Common myeloid progenitor, CD34-positive (primary cell): Measurements from ENCODE around the gene CCDC110.

Source experiments
- CTCF ChIA-PET: fragments of 350-600 bp; sonication (Branson Sonifier 250); formaldehyde crosslinking; loops from one replicate; lab custom pipeline; 2021; ENCODE audit warnings: antibody characterized with exemption; lab: Charles Lee
- POLR2A ChIA-PET: fragments of 350-600 bp; sonication (Branson Sonifier 250); formaldehyde crosslinking; loops from one replicate; lab custom pipeline; 2021; ENCODE audit warnings: antibody characterized with exemption; lab: Charles Lee
- DNase-seq, 3 donors: peaks; one replicate each; pipeline versions ENCODE4 v3.0.0 to v3.0.0-alpha.2; 2013
- H3K27ac ChIP-seq, 2 experiments: 1 replicate in 1 of 2; 2 replicates in 1 of 2; pipeline ENCODE4 v1.7.0; 2013; ENCODE audit warnings: inconsistent platforms in 2 of 2, low read length in 2 of 2, mild to moderate bottlenecking in 2 of 2, low read depth in 1 of 2, moderate library complexity in 1 of 2; ENCODE audit not compliant: severe bottlenecking in 2 of 2, insufficient read depth in 1 of 2, poor library complexity in 1 of 2
- H3K27me3 ChIP-seq, 5 experiments: replicated peaks in 2 of 5; 1 replicate in 3 of 5; 2 replicates in 2 of 5; pipeline versions ENCODE4 v1.6.1 to v1.7.0; 2013; ENCODE audit warnings: low read length in 4 of 5, mild to moderate bottlenecking in 2 of 5, moderate library complexity in 2 of 5, inconsistent platforms in 1 of 5; ENCODE audit not compliant: insufficient read depth in 5 of 5, control insufficient read depth in 4 of 5
- H3K36me3 ChIP-seq, 4 experiments: 1 replicate in 2 of 4; 2 replicates in 2 of 4; pipeline versions ENCODE4 v1.6.1 to v1.7.0; 2013; ENCODE audit warnings: low read length in 3 of 4, control low read depth in 1 of 4, mild to moderate bottlenecking in 1 of 4; ENCODE audit not compliant: control insufficient read depth in 4 of 4, insufficient read depth in 4 of 4
- H3K4me1 ChIP-seq, 4 experiments: 1 replicate in 3 of 4; 2 replicates in 1 of 4; pipeline versions ENCODE4 v1.6.1 to v1.7.1; 2013; ENCODE audit warnings: low read length in 3 of 4, mild to moderate bottlenecking in 3 of 4, control low read depth in 1 of 4, inconsistent platforms in 1 of 4, moderate library complexity in 1 of 4; ENCODE audit not compliant: control insufficient read depth in 4 of 4, insufficient read depth in 4 of 4; ENCODE audit errors: control extremely low read depth in 1 of 4
- H3K4me3 ChIP-seq, 7 experiments: 1 replicate in 4 of 7; 2 replicates in 3 of 7; pipeline versions ENCODE4 v1.5.1 to v1.7.0; 2013; ENCODE audit warnings: mild to moderate bottlenecking in 7 of 7, low read length in 6 of 7, moderate library complexity in 6 of 7, inconsistent platforms in 2 of 7, low read depth in 2 of 7, control low read depth in 1 of 7; ENCODE audit not compliant: insufficient read depth in 4 of 7, control insufficient read depth in 1 of 7; ENCODE audit errors: extremely low read depth in 1 of 7
- H3K9me3 ChIP-seq, 5 experiments: 1 replicate in 4 of 5; 2 replicates in 1 of 5; pipeline versions ENCODE4 v1.6.1 to v1.7.1; 2013; ENCODE audit warnings: low read length in 4 of 5, mild to moderate bottlenecking in 2 of 5, inconsistent platforms in 1 of 5, low read depth in 1 of 5, moderate library complexity in 1 of 5; ENCODE audit not compliant: control insufficient read depth in 4 of 5, insufficient read depth in 2 of 5; ENCODE audit errors: control extremely low read depth in 1 of 5
- WGBS: methylation state at CpG from one replicate; pipeline ENCODE4 v1.1.5; 2013; ENCODE audit not compliant: insufficient coverage; 5-methylcytosine and 5-hydroxymethylcytosine counted together

The CCDC110 gene

DNA sequence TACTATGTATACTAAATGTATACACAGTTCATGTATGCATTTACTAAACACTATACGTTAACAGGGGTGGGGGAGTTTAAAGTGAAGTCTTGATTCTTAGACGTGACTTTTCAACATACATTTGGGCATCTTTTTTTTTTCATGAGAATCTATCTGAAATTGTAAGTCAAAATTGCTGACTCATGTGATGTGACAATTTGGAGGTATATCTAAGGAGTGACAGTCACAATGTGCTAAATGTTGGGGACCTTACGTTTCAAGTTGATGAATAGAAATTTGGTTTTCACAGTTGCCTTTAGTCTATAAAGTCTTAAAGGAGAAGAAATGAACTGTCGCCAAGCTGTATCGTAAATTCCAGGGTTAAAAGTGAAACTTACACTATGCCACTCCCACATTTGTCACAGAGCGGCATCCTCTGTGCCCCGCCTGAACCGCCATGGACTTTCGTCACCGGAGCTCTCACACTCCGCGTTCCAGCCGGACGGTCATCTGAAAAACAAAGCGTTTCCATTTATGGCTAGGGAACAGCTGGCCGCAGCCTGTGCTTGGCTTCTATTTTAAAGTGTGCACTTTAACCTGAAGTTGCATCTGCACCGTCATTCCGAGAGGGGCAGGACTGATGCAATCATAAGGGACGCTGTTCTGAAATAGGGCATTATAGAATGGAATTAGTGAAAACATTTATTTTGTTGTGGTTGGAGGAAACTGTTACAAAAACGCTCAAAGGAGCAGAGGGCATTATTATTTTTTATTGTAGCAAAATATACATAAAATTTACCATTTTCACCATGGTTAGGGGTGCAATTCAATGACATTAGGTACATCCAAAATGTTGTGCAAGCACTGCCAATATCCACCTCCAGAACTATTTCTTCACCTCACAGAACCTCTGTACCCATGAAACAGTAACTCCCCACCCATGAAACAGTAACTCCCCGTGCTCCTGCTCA, 32.8 kb upstream of the CCDC110 start:
- ChIA-PET CTCF (no interaction called here), POLR2A (no interaction called here)
- no peak for DNase-seq
- Histone ChIP-seq H3K9me3 (peaks cover 0 to 32% (median 14%) of the 10 kb centered on the region in 5 experiments), H3K4me1 (no peaks in the 10 kb centered on the region), H3K27ac (no peak overlapping the region), H3K4me3 (no peak overlapping the region), H3K36me3 (no peaks in the 10 kb centered on the region), H3K27me3 (peaks cover 9 to 87% (median 43%) of the 10 kb centered on the region in 5 experiments)
- 91% methylated on average over 18 of the region's 21 CpGs for WGBS

DNA sequence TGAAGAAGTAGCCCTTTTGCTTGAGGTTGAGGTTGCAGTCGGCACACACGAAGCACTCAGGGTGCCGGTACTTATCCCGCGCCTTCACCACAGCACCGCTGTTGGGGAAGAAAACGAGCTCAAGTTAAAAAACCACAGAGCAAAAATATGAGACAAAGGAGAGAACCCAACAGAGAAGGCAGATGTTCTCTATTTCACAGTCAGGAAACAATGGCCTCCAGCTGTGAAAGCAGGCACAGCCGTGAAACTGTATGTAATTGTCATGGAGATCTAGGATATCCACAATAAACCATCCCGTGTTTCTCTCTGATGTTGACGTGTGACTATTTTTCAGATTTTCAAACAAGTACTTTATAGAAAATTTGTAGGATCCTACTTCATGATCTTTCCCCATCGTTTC, 30.9 kb upstream of the CCDC110 start:
- POLR2A ChIA-PET: no interaction called here
- WGBS: 81% methylated on average over 10 of the region's 11 CpGs

DNA sequence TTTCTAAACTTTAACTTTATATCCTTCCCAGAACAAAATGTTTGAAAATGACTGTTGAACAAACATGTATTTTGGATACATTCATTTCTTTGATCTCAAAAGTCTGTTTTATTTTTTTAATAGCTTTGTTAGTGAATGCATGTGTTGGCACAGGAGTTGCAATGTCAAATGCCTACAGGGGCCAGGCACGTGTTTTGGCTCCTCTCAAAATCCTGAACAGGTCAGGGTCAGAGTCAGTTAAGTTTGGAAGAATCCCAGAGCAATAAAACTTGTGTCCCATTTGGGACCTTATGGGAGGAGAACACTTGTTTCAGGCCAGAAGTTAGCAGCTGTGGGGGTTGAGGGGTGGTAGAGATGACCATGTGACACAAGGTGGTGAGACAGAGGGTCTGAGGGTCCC, 29.0 kb upstream of the CCDC110 start:
- Histone ChIP-seq H3K9me3 (peaks cover 0 to 32% (median 14%) of the 10 kb centered on the region in 5 experiments), H3K4me1 (no peaks in the 10 kb centered on the region), H3K36me3 (no peaks in the 10 kb centered on the region), H3K27ac (no peak overlapping the region), H3K4me3 (no peak overlapping the region), H3K27me3 (peaks cover 2 to 70% (median 27%) of the 10 kb centered on the region in 5 experiments)
- ChIA-PET CTCF (no interaction called here), POLR2A (no interaction called here)
- no peak for DNase-seq
- WGBS: 100% methylated on average over 1 of the region's 1 CpG

More for the DNA sequence above, 30.9 kb upstream of the CCDC110 start:
- Histone ChIP-seq H3K4me3 (no peak overlapping the region), H3K27me3 (peaks cover 2 to 79% (median 37%) of the 10 kb centered on the region in 5 experiments), H3K4me1 (no peaks in the 10 kb centered on the region), H3K27ac (no peak overlapping the region), H3K36me3 (no peaks in the 10 kb centered on the region), H3K9me3 (peaks cover 0 to 32% (median 14%) of the 10 kb centered on the region in 5 experiments)
- CTCF ChIA-PET: no interaction called here
- DNase-seq: no peak

DNA sequence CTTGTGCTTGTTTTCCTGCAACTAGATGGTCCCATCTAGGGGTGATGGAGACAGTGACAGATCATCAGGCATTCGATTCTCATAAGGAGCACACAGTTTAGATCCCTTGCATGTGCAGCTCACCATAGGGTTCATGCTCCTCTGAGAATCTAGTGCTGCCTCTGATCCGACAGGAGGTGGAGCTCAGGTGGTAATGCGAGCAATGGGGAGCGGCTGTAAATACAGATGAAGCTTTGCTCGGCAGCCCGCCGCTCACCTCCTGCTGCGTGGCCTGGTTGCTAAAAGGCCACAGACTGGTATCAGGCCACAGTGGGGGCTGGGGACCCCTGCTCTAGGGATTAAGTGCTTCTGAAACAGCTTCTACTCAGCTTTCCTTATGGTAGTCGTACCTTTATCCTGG, 28.5 kb upstream of the CCDC110 start:
- 98% methylated on average over 8 of the region's 9 CpGs for WGBS
- POLR2A ChIA-PET: no interaction called here
- H3K27me3 ChIP-seq: peaks cover 2 to 71% (median 27%) of the 10 kb centered on the region in 5 experiments
- H3K4me3 ChIP-seq: no peak overlapping the region
- no peak for DNase-seq
- no peaks in the 10 kb centered on the region for H3K4me1 ChIP-seq
- H3K27ac ChIP-seq: no peak overlapping the region
- H3K36me3 ChIP-seq: no peaks in the 10 kb centered on the region
- H3K9me3 ChIP-seq: peaks cover 0 to 32% (median 14%) of the 10 kb centered on the region in 5 experiments
- CTCF ChIA-PET: no interaction called here

DNA sequence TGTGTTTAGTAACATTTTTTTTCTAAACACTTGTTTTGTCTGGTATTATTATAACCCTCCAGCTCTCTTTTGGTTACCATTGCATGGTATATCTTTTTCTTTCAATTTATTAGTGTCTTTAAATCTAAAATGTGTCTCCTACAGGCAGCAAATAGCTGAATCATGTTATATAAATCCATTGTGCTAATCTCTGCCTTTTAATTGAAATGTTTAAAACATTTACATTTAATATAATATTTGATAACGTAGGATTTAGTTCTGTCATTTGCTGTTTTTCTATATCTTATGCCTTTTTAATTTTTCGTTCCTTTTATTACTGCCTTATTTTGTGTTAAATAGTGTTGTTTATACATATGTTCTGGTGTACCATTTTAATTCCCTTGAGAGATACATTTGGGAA, 17.1 kb upstream of the CCDC110 start:
- Histone ChIP-seq H3K4me3 (no peak overlapping the region), H3K27ac (no peak overlapping the region), H3K4me1 (no peaks in the 10 kb centered on the region), H3K9me3 (peaks cover 2 to 28% (median 5%) of the 10 kb centered on the region in 5 experiments), H3K27me3 (peaks cover 0 to 22% (median 14%) of the 10 kb centered on the region in 5 experiments), H3K36me3 (no peaks in the 10 kb centered on the region)
- no peak for DNase-seq
- ChIA-PET CTCF (no interaction called here), POLR2A (no interaction called here)
- no CpG with 5 or more reads among the region's 2 CpGs for WGBS

DNA sequence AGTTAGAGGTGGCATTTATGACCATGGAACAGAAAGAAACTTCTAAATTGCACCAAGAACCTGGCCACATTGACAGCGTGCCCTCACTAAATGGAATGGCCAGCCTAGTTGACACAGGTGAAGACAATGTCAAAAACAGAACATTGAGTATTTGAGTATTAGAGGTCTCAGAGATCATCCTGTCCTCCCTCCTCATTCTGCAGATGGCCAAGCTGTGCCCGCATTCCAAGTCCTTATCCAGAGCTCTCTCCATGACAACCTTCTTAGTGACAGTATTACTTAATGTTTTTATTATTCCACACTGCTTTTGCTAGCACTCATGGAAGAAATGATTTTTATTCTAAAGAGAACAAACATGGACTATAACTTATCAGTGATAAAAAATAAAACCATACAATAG, 9.9 kb upstream of the CCDC110 start:
- no peak for DNase-seq
- WGBS: no CpG with 5 or more reads among the region's 2 CpGs
- Histone ChIP-seq H3K36me3 (no peaks in the 10 kb centered on the region), H3K9me3 (peaks cover 0 to 3% (median 0%) of the 10 kb centered on the region in 5 experiments), H3K27me3 (peaks cover 8 to 69% (median 30%) of the 10 kb centered on the region in 5 experiments), H3K4me3 (no peak overlapping the region), H3K4me1 (no peaks in the 10 kb centered on the region), H3K27ac (no peak overlapping the region)
- ChIA-PET CTCF (no interaction called here), POLR2A (interaction anchor here (0.7 kb wide), 1 partner anchor 81 kb away, joined by 4 read pairs; no protein-coding TSS in a partner anchor)
